A549 treated with Hydrocortisone at 1 μM for 4 hours (cell line): ENCODE data around the gene TAS2R7. TPM values are rescaled to one million over a fixed set of nuclear protein-coding genes. Genes with fewer than 3 reads are reported as not detected.

Source experiments
- total RNA-seq: library from RNA; stranded (reverse); fragments of 200-300 nt; extraction: Qiagen RNA extraction; gene quantifications from 5 replicates; pipeline ENCODE4 v1.2.3, GENCODE V29; 2022

The TAS2R7 gene, protein sequence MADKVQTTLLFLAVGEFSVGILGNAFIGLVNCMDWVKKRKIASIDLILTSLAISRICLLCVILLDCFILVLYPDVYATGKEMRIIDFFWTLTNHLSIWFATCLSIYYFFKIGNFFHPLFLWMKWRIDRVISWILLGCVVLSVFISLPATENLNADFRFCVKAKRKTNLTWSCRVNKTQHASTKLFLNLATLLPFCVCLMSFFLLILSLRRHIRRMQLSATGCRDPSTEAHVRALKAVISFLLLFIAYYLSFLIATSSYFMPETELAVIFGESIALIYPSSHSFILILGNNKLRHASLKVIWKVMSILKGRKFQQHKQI
- total RNA-seq, result not detected in 5 replicates

DNA sequence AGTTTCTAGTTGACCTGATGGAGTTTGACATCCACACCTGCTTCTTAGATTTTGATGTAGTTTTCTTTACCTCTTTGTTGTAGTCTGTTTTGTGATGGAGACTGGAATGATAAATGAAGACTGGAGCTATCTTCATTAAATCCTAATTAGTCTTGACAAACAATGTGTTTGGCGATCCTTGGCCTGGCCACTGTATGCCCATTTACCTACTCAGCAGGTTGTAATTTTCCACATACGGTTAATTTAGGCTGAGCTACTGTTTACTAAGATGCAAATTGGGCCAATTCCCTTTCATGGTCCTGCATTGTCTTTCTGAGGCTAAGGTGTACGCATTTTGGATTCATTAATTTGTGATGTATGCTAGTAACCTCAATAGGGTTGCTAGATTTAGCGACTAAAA is at the start of gene TAS2R7:
TSS of gene TAS2R7 (minus strand) at position 41 of the 400 bp plus-strand sequence. CDS start 57 bp downstream, outside the sequence.

DNA sequence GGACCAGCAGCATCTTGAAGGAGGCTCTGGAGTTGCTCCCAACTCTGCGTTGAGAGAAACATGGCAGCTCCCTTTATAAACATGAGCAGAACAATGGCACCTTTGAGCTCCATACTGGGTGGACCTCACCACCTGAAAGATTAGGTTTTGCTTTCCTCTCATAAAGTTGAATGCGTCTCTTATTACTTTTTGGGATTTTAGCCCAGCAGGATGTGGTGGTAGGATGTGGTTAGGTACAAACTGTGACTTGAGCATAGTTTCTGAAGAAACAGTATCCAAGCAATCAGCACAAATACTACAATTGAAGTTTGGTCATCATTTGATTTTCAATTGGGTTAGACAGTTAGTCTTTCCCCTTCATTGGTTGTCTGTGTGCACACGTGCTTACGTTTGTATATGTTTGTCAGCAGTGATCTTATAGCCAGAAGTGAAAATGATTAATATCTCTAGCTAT is 47.0 kb upstream of the TAS2R7 start, which contains the start of gene PRR4:
TSS of gene PRR4 (minus strand) at position 51 of the 454 bp plus-strand sequence. CDS start at position 13, 38 bp downstream.

DNA sequence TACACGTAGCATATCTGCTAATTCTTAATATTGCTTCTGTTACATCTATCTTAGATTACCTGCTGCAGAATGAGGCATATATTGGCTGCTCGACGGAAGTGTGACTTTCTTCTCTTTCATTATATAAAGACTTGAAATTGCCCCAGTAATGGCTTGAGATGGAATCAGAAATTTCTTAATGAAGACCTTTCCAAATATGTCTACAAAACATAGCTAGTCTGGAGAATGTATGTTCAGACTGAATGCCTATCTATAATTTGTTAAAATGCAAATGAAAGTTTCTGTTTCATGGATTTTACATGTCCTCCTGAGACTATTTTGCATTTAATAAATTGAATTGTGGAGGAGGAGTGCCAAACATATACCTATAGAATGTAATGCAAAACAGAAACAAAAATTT is 23.8 kb upstream of the TAS2R7 start, which contains the start of gene TAS2R10:
TSS of gene TAS2R10 (minus strand) at position 101 of the 400 bp plus-strand sequence. CDS start at position 12, 89 bp downstream.

DNA sequence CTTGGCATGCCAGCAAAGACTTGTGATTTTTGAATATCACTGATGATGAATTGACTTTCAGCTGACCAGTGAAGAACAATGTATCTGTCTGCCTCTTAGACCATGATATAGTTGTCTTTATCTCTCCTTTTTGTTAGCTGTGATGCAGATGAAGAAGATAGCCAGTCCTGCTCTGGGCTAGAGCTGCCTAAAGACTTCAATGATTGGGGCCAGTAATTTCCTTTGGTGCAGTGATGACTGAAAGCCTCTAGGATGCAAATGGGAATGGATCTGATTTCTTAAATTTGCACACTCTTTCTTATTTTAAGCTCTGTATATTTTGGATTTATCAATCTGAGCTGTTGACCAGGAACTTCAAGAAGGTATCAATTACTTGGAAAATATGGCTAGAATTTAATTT is 7.6 kb upstream of the TAS2R7 start, which contains the start of gene TAS2R9:
TSS of gene TAS2R9 (minus strand) at position 101 of the 400 bp plus-strand sequence. CDS start at position 8, 93 bp downstream.

DNA sequence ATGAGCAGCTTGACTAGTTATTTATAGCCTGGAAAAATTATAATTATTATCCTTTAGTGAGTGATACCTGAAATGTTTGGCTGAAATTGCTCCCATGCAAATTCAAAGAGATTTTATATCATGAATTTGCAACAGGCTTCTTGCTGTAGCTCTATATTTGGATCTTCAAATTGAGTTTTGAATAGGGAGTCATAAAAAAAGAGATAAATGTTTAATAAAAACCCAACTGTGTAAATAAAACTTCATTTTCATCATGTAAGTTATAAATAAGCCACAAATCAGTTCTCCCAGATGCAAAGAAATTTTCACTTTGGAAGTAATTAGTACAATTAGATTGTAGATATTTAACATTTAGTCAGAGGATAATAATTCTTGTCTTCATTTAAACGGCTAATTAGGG is 4.8 kb upstream of the TAS2R7 start, which contains the start of gene TAS2R8:
TSS of gene TAS2R8 (minus strand) at position 101 of the 400 bp plus-strand sequence. CDS start 306 bp downstream, outside the sequence.

Other genes with a start within 250 kb of the TAS2R7 start
- gene MAGOHB, start 189.0 kb downstream of the TAS2R7 start, total RNA-seq, result 45.9 to 55.4 TPM (median 48.7 TPM) in 5 replicates
- gene STYK1, start 128.6 kb downstream of the TAS2R7 start, total RNA-seq, result 0.08 to 0.41 TPM (median 0.22 TPM) in 5 replicates
- gene YBX3, start 79.3 kb downstream of the TAS2R7 start, total RNA-seq, result 254 to 269 TPM (median 257 TPM) in 5 replicates
- gene TAS2R8, start 4.7 kb upstream of the TAS2R7 start, total RNA-seq, result not detected in 5 replicates
- not detected in 5 replicates for gene TAS2R9, start 7.5 kb upstream of the TAS2R7 start, total RNA-seq
- gene TAS2R10, start 23.7 kb upstream of the TAS2R7 start, total RNA-seq, result 0.08 to 0.10 TPM in 2 of 5 replicates, not detected in the others
- 1.6 to 3.3 TPM (median 2.6 TPM) in 5 replicates for gene PRR4, start 46.8 kb upstream of the TAS2R7 start, total RNA-seq
- 2.0 to 3.3 TPM (median 3.1 TPM) in 5 replicates for gene PRH1, start 81.6 kb upstream of the TAS2R7 start, total RNA-seq
- gene TAS2R13, start 106.9 kb upstream of the TAS2R7 start, total RNA-seq, result not detected in 5 replicates
- gene PRH2, start 126.6 kb upstream of the TAS2R7 start, total RNA-seq, result 0.29 to 0.47 TPM in 2 of 5 replicates, not detected in the others
- 0.43 to 0.70 TPM (median 0.48 TPM) in 5 replicates for gene TAS2R14, start 136.6 kb upstream of the TAS2R7 start, total RNA-seq
- gene TAS2R50, start 184.3 kb upstream of the TAS2R7 start, total RNA-seq, result not detected in 5 replicates
- 0.07 to 0.20 TPM (median 0.14 TPM) in 3 of 5 replicates, not detected in the others for gene TAS2R20, start 195.7 kb upstream of the TAS2R7 start, total RNA-seq
- 0.13 to 0.17 TPM (median 0.14 TPM) in 3 of 5 replicates, not detected in the others for gene TAS2R19, start 220.0 kb upstream of the TAS2R7 start, total RNA-seq
- 0.10 to 0.22 TPM in 2 of 5 replicates, not detected in the others for gene TAS2R31, start 228.8 kb upstream of the TAS2R7 start, total RNA-seq